ENCODE results near the gene CCNL2. TPM values are rescaled to one million over a fixed set of nuclear protein-coding genes. Genes with fewer than 3 reads are reported as not detected.
A peak's percentile ranks its signal among the peaks of the same experiment; 100 is the strongest.

Gene CCNL2
- total RNA-seq, 1 experiment from 2014 or later = 173 TPM

GRCh38 chr1:1364266-1364665, 34.9 kb downstream of the CCNL2 start:
- Mint-ChIP-seq H3K4me3 (no peak overlapping the region), H3K4me1 (peaks cover 12 to 21% of the 10 kb centered on the region in 2 experiments), H3K36me3 (ENCODE audit: insufficient read depth in 1 of 3, low read depth in 3 of 3) (no peaks in the 10 kb centered on the region), H3K27ac (no peak overlapping the region; a peak in 1 of 7 replicates), H3K9me3 (no peaks in the 10 kb centered on the region; a peak in 2 of 5 replicates), H3K27me3 (ENCODE audit: low read depth) (peaks cover 34% of the 10 kb centered on the region)
- Histone ChIP-seq H2BK5ac (ENCODE audit: insufficient read length, low read length) (no peak overlapping the region), H3K14ac (ENCODE audit: insufficient read depth, low read length) (no peak overlapping the region), H3K4me1 (ENCODE audit: insufficient read depth, low read length) (peaks cover 2% of the 10 kb centered on the region; the same call in 1 of the 2 replicates), H3K4ac (ENCODE audit: low read depth, low read length) (no peak overlapping the region), H4K8ac (replicated peaks; ENCODE audit: insufficient read length, low read depth, low read length) (no peak overlapping the region), H3K56ac (ENCODE audit: insufficient read length, low read depth, low read length) (no peak overlapping the region), H3K23ac (ENCODE audit: insufficient read length, low read depth, low read length) (no peak overlapping the region), H2BK20ac (ENCODE audit: low read depth, low read length, poor library complexity, severe bottlenecking) (no peak overlapping the region), H3K18ac (ENCODE audit: insufficient read length, low read depth, low read length) (no peak overlapping the region), H3K79me1 (ENCODE audit: insufficient read depth, low read depth, low read length, poor library complexity, severe bottlenecking) (no peaks in the 10 kb centered on the region), H2BK120ac (ENCODE audit: low read depth, low read length, poor library complexity, severe bottlenecking) (no peak overlapping the region), H3K9ac (ENCODE audit: extremely low read depth, insufficient read length, low read length) (no peak overlapping the region), H4K5ac (ENCODE audit: insufficient read length, low read depth, low read length) (no peak overlapping the region), H3K27me3 (ENCODE audit: insufficient read depth, low read length) (no peaks in the 10 kb centered on the region), H2BK12ac (ENCODE audit: insufficient read length, low read depth, low read length) (no peak overlapping the region), H4K20me1 (ENCODE audit: control insufficient read depth, insufficient read depth, insufficient read length) (no peaks in the 10 kb centered on the region), H2AFZ (ENCODE audit: low read length) (no peak overlapping the region), H3K23me2 (ENCODE audit: insufficient read length, low read depth, low read length, poor library complexity, severe bottlenecking) (no peaks in the 10 kb centered on the region), H3T11ph (ENCODE audit: low read length) (no peak overlapping the region), H3K27ac (ENCODE audit: insufficient read length, low read depth, low read length) (no peak overlapping the region), H3K4me2 (ENCODE audit: insufficient read depth, insufficient read length, low read length) (no peak overlapping the region), H2BK15ac (ENCODE audit: low read depth, low read length) (no peak overlapping the region), H4K91ac (ENCODE audit: insufficient read length, low read depth, low read length) (no peak overlapping the region), H3K9me3 (ENCODE audit: control insufficient read depth, low read depth, low read length) (peaks cover 20% of the 10 kb centered on the region), H3K79me2 (ENCODE audit: insufficient read depth, low read length) (no peaks in the 10 kb centered on the region), H2AK5ac (ENCODE audit: insufficient read length, low read length) (no peak overlapping the region)
- no CpG with 5 or more reads among the region's 14 CpGs for WGBS (ENCODE audit: extremely low coverage, insufficient read length, low lambda C conversion rate)
- TF ChIP-seq CTCF (conservative IDR thresholded peaks at IDR 0.05) = no peak
- DNase-seq = peak; percentile 37
